Measurements from ENCODE around the gene SLC35F3. TPM values are rescaled to one million over a fixed set of nuclear protein-coding genes. Genes with fewer than 3 reads are reported as not detected.

The SLC35F3 gene
- total and polyA plus RNA-seq, 12 donors = 0.12 to 3.2 (median 0.46) TPM

DNA sequence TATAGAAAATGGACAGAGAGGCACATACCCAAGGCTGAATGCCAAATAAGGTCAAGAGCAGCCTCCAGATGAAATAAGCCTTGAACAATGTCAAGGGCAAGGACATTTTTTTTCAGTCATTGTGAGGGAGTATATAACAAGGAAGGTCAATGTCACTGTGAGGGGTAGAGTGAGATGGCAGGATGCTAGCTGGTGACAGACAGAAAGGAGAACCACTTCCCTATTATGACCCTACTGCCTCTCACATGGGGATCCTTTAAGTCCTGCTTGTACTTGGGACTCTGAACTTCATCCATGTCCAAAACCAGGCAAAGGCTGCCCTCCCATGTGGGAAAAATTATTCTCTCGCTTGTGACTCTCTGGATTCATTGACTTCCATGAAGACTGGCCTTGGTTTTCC is 349.3 kb downstream of the SLC35F3 start:
- DNase-seq = no peak
- WGBS, 4 donors = 71 to 92% (median 86%) methylated on average over 1 of the region's 1 CpG
- intact Hi-C loops (cut with DNase I) = no loop called here
- H3K27me3 ChIP-seq = no peaks in the 10 kb centered on the region
- TF ChIP-seq POLR2A (IDR thresholded peaks at IDR 0.05) = no peak
- TF ChIP-seq, protein P1, sequence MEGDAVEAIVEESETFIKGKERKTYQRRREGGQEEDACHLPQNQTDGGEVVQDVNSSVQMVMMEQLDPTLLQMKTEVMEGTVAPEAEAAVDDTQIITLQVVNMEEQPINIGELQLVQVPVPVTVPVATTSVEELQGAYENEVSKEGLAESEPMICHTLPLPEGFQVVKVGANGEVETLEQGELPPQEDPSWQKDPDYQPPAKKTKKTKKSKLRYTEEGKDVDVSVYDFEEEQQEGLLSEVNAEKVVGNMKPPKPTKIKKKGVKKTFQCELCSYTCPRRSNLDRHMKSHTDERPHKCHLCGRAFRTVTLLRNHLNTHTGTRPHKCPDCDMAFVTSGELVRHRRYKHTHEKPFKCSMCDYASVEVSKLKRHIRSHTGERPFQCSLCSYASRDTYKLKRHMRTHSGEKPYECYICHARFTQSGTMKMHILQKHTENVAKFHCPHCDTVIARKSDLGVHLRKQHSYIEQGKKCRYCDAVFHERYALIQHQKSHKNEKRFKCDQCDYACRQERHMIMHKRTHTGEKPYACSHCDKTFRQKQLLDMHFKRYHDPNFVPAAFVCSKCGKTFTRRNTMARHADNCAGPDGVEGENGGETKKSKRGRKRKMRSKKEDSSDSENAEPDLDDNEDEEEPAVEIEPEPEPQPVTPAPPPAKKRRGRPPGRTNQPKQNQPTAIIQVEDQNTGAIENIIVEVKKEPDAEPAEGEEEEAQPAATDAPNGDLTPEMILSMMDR (IDR thresholded peaks at IDR 0.05) = no peak
- H3K36me3 ChIP-seq (replicated peaks in 1 of 2) = no peaks in the 10 kb centered on the region
- H3K4me1 ChIP-seq (replicated peaks in 1 of 2) = no peaks in the 10 kb centered on the region
- no peak overlapping the region for H3K27ac ChIP-seq
- H3K9me3 ChIP-seq (replicated peaks in 1 of 3) = no peaks in the 10 kb centered on the region
- H3K4me3 ChIP-seq = no peak overlapping the region

DNA sequence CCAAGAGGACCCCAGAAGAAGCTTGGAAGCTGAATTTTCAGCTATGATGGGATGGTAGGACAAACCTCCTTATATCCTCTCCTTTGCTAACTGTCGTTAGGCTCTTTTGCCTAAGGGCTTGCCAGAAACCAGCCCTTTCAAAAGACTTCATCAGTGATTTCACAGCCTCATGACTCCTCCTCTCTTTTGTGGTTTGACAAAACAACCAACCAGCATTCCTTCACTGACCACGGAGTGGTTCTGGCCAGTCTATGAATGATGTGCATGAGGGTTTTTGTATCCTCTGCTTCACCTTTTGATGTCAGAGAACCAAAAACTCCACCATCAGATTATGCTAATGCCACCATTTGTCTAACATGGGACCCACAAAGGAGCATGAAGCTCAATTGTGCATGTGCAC is 351.9 kb downstream of the SLC35F3 start:
- DNase-seq = no peak
- TF ChIP-seq POLR2A (IDR thresholded peaks at IDR 0.05) = no peak
- TF ChIP-seq, protein P1 (IDR thresholded peaks at IDR 0.05) = no peak
- Histone ChIP-seq H3K27ac (no peak overlapping the region), H3K4me3 (no peak overlapping the region), H3K4me1 (replicated peaks in 1 of 2) (no peaks in the 10 kb centered on the region), H3K9me3 (replicated peaks in 1 of 3) (no peaks in the 10 kb centered on the region), H3K27me3 (no peaks in the 10 kb centered on the region), H3K36me3 (replicated peaks in 1 of 2) (no peaks in the 10 kb centered on the region)
- 64 to 74% (median 67%) methylated on average over 2 of the region's 2 CpGs for WGBS, 4 donors
- intact Hi-C loops (cut with DNase I) = no loop called here

DNA sequence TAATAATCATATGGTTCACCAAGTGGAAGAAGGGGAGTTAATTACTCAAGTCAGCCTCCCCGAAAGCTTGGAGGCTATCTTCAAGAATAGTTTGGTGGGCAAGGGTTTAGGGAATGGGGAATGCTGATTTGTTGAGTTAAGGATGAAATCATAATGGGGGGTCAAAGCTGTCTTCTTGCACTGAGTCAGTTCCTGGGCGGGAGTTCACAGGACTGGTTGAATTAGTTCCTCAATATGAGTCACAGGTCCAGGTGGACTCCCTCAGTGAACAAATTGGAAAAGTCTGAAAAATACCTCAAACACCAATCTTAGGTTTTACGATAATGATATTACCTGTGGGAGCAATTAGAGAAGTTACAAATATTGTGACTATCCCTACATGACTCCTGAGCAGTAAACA is 353.6 kb downstream of the SLC35F3 start:
- H3K4me3 ChIP-seq = no peak overlapping the region
- no peak overlapping the region for H3K27ac ChIP-seq
- H3K36me3 ChIP-seq (replicated peaks in 1 of 2) = no peaks in the 10 kb centered on the region
- intact Hi-C loops (cut with DNase I) = no loop called here
- H3K27me3 ChIP-seq = no peaks in the 10 kb centered on the region
- H3K4me1 ChIP-seq (replicated peaks in 1 of 2) = no peaks in the 10 kb centered on the region
- H3K9me3 ChIP-seq (replicated peaks in 1 of 3) = no peaks in the 10 kb centered on the region
- DNase-seq = no peak
- 90 to 94% (median 91%) methylated on average over 3 of the region's 3 CpGs for WGBS, 4 donors
- no peak for TF ChIP-seq POLR2A (IDR thresholded peaks at IDR 0.05)
- TF ChIP-seq, protein P1 (IDR thresholded peaks at IDR 0.05) = no peak

DNA sequence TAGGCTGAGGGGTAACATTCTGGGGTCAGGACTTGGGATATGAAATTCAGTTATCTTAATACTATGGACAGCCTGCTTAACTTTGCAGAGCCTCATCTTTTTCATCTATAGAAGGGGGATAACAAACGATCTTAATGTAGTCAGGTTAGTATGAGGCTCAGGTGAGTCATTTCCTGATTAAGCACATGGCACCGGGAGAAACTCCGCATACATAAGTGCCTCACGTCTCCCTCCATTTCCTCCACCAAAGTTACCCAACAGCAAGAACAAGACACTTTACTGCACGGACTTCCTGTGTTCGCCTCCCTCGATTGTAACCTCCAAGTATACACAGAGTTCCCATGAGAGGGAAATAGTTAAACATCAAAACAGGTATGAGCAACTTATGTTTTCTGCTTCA is 356.1 kb downstream of the SLC35F3 start:
- no peaks in the 10 kb centered on the region for H3K36me3 ChIP-seq (replicated peaks in 1 of 2)
- no peak for DNase-seq
- no peak overlapping the region for H3K4me3 ChIP-seq
- H3K27ac ChIP-seq = no peak overlapping the region
- no peaks in the 10 kb centered on the region for H3K27me3 ChIP-seq
- WGBS, 4 donors = 56 to 75% (median 61%) methylated on average over 7 of the region's 7 CpGs
- intact Hi-C loops (cut with DNase I) = no loop called here
- TF ChIP-seq, protein P1 (IDR thresholded peaks at IDR 0.05) = no peak
- no peak for TF ChIP-seq POLR2A (IDR thresholded peaks at IDR 0.05)
- no peaks in the 10 kb centered on the region for H3K9me3 ChIP-seq (replicated peaks in 1 of 3)
- no peaks in the 10 kb centered on the region for H3K4me1 ChIP-seq (replicated peaks in 1 of 2)

All from adrenal gland (tissue), 12 donors.